SK-N-SH treated with all-trans-retinoic acid at 6 μM for 48 hours (cell line): ENCODE results near the gene OCIAD1.
"Not testable (repeated sequence)": the region's sequence is repeated elsewhere in the genome, so short reads cannot be mapped to it uniquely, and the experiment has no call there.

Experiments used
- ARNTL ChIP-seq: fragments of 450-650 bp; formaldehyde crosslinking; IDR thresholded peaks from 2 replicates; pipeline ENCODE4 v1.5.0; 2020; ENCODE audit warnings: low read depth, mild to moderate bottlenecking, moderate library complexity, borderline replicate concordance
- BACH2 ChIP-seq: fragments of 250-450 bp; sonication (Bioruptor Pico); IDR thresholded peaks from 2 replicates; pipeline ENCODE4 v1.9.0; 2021; ENCODE audit warnings: mild to moderate bottlenecking, borderline replicate concordance
- CSDC2 ChIP-seq: fragments of 250-450 bp; sonication (Bioruptor Pico); IDR thresholded peaks from 2 replicates; pipeline ENCODE4 v1.5.0; 2020; ENCODE audit warnings: mild to moderate bottlenecking, moderate library complexity
- GLIS3 ChIP-seq: fragments of 250-450 bp; sonication (Bioruptor Pico); IDR thresholded peaks from 2 replicates; pipeline ENCODE4 v1.5.0; 2020; ENCODE audit warnings: mild to moderate bottlenecking, moderate library complexity
- OSR1 ChIP-seq: fragments of 250-450 bp; sonication (Bioruptor Pico); IDR thresholded peaks from 2 replicates; pipeline ENCODE4 v1.8.0; 2022; ENCODE audit warnings: moderate library complexity, mild to moderate bottlenecking, inconsistent platforms
- PATZ1 ChIP-seq: fragments of 250-450 bp; sonication (Bioruptor Pico); IDR thresholded peaks from 2 replicates; pipeline ENCODE4 v1.8.0; 2020; ENCODE audit warnings: mild to moderate bottlenecking, moderate library complexity, borderline replicate concordance
- PPARA ChIP-seq: fragments of 250-450 bp; sonication (Bioruptor Pico); IDR thresholded peaks from 2 replicates; pipeline ENCODE4 v1.5.0; 2020; ENCODE audit warnings: mild to moderate bottlenecking, borderline replicate concordance
- RARB ChIP-seq: fragments of 250-450 bp; sonication (Bioruptor Pico); IDR thresholded peaks from 2 replicates; pipeline ENCODE4 v1.8.0; 2021; ENCODE audit warnings: mild to moderate bottlenecking, moderate library complexity
- TSHZ2 ChIP-seq: fragments of 250-450 bp; sonication (Bioruptor Pico); IDR thresholded peaks from 2 replicates; pipeline ENCODE4 v1.5.0; 2020; ENCODE audit warnings: mild to moderate bottlenecking, moderate library complexity
- ZC3H10 ChIP-seq: fragments of 250-450 bp; sonication (Bioruptor Pico); IDR thresholded peaks from 2 replicates; pipeline ENCODE4 v1.5.1; 2021; ENCODE audit warnings: mild to moderate bottlenecking, moderate library complexity
- ZFP3 ChIP-seq: fragments of 250-450 bp; sonication (Bioruptor Pico); IDR thresholded peaks from 2 replicates; pipeline ENCODE4 v1.5.0; 2020; ENCODE audit warnings: mild to moderate bottlenecking, moderate library complexity

GRCh38 chr4:48889750-48890149 is 58.9 kb downstream of the OCIAD1 start:
- not testable (repeated sequence) for TF ChIP-seq PPARA (CRISPR knock-in tag); CSDC2 (CRISPR knock-in tag); ZC3H10; BACH2 (CRISPR knock-in tag); GLIS3 (CRISPR knock-in tag); ZFP3 (CRISPR knock-in tag); PATZ1 (CRISPR knock-in tag); OSR1 (CRISPR knock-in tag); RARB (CRISPR knock-in tag); ARNTL; TSHZ2 (CRISPR knock-in tag)
